ENCODE measurements around the gene GRID1. TPM values are rescaled to one million over a fixed set of nuclear protein-coding genes. Genes with fewer than 3 reads are reported as not detected.

GRID1 gene
- total RNA-seq, 2 donors from 2014 or later: 0.31 to 1.0 TPM

DNA sequence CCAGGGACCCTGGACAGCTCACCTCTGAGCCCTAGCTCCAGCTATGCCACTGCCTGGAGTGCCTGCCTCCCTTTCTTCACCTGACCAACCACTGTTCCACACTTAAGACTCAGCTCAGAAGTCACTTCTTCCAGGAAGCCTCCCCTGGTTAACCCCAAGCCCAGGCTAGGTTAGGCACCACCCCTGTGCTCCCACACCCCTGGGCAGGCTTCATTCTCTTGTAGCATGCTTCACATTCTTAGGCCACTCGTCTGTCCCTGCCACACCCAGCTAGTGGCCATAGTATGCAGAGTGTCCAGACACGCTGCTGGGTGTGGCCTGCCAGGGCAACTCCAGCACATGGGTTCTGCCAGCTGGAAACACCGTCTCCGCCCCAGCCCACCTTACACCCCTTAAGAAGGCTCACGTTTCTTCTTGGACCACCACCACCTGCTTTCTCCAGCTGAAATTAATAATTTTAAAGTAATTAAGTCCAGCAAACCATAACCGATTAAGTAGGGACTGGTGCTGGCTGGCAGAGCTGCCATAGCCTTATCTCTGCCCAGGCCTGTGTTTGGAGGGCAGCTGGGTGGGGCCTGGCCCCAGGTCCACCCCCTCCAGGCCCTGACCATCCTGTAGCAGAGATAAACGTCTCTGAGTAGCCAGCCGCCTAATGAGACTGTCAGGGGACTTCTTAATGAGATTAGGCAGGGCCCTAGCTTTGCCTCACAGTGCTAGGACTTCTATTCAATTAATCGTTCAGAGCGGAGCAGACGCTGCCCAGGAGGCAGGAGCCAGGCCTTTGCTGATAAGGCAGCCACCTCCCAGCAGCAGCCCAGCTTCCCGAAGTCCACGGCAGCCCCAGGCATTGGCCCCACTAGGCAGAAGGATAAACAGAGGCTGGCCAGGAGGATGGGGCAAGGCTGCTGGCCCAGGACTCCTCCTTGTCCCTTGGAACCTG, 20.5 kb downstream of the GRID1 start:
- DNase-seq: no peak
- peak; percentile 47 for ATAC-seq
- intact Hi-C loops (cut with DNase I, micrococcal nuclease): no loop called here

DNA sequence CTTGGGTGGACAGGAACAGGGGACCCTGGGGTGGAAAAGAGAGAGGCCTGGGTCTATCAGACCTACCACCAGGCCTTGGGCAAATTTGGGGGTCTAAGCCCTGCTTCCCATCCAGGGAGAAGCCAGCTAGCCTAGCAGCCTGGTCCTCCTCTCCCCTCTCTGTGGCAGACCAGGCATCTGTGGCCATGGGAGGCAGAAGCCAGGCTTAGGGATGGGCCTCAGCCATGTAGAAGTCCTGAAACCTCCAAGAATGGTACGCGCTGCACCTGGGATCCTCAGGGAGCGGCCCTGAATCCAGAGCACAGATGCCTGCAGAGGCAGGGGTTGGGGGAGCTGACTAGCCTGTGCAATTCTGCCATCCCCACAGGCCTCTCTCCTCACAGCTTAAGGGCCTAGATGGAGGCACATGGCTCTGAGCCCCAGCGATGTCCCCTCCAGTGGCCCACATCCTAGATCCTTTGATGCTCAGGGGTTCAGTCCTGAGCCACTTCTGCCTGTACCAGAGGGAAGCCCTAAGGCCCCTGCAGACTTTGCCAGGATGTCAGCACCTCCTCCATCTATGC, 21.2 kb downstream of the GRID1 start:
- DNase-seq (no peak), ATAC-seq (no peak)
- intact Hi-C loops (cut with DNase I, micrococcal nuclease): no loop called here

DNA sequence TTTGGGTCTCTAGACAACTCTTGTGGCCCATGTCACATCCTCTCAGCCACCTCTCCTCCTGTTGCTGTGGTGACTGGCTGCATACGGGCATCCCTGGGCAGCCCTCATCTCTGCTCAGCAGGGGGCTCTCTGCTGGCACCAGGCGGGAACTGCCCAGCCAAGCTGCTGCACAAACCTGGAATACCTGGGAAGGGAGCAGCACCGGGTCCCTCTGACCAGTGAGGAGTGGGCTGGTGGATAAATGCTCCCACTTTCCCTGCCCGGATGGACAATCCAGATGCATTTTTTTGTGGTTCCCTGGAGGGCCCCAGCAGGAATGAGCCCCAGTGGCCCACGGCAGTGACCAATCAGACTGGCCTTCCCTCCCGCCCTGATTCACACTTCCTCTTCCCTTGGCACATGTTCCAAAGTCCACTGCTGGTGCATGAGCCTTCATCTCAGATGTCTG, 21.9 kb downstream of the GRID1 start:
- DNase-seq: no peak
- ATAC-seq: peak; percentile 43
- intact Hi-C loops (cut with DNase I, micrococcal nuclease): no loop called here

DNA sequence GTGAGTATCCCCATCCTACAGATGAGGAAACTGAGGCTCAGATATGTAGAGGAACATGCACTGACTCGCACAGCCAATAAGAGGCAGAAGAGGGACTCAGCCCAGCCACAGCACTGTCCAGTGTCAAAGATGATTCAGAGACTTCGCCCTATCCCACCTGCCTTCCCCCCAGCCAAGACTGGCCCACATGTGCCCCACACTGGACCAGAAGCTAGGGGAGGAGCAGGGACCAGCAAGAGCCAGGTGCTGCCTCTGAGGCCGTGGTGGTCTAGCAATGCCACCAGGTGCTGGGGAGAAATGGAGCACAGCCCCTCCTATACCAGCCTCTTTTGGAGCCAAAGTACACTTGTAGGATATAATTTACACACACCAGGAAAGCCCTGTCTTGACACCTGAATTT, 22.3 kb downstream of the GRID1 start:
- DNase-seq (no peak), ATAC-seq (no peak)
- intact Hi-C loops (cut with DNase I, micrococcal nuclease): no loop called here

DNA sequence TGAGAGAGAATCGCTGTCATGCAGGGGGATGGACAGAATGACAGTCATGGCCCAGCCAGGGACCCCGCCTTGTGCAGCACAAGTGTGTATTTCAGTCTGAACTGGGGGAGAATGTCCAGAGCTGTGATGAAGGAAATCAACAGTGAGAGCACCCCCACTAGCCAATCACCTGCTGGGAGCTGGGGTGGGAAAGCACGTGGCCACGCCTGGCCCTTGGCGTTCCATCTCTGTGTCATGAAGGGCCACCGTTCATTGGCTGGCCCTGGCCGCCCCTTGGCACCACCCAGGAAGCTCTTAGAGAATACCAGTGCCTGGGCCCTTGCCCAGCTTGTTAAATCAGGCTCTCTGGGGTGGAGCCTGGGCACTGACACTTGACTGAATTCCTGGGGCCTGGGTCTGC, 22.8 kb downstream of the GRID1 start:
- ATAC-seq: no peak
- intact Hi-C loops (cut with DNase I, micrococcal nuclease): no loop called here
- no peak for DNase-seq

DNA sequence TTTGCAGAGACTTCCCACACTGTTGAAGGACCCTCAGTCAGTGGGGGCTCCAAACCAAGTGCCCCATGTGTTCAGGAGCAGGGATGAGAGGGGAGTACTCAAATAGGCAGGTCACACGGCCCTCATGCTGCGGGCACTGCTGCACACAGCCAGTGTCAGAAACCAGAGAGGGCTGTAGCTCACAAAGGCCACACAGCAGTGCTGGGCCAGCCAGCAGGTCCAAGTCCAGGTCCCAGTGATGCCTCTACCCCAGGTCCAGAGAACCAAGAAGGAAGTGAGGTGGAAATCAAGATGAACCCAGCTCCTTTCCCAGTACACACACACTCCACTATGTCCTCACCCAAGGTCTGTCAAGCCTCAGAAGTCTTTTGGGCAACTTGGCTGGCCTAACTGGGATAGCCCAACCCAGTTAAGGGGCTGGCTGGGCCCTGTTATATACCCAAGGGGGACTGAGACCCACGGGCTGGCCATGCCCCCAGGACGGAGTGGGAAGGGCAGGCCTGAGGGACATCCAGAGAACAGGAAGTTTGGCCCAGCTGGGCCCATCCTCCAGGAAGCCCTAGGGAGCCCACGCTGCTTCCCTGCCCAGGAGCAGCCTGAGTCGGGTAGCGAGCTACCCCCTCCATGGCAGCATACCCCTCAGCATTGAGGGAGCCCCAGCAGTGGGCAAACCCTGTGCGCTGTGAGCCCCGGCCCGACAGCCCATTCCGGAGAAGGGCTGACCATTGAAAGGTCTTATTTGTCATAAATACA, 24.3 kb downstream of the GRID1 start:
- intact Hi-C loops (cut with DNase I, micrococcal nuclease): no loop called here
- no peak for DNase-seq
- ATAC-seq: no peak

DNA sequence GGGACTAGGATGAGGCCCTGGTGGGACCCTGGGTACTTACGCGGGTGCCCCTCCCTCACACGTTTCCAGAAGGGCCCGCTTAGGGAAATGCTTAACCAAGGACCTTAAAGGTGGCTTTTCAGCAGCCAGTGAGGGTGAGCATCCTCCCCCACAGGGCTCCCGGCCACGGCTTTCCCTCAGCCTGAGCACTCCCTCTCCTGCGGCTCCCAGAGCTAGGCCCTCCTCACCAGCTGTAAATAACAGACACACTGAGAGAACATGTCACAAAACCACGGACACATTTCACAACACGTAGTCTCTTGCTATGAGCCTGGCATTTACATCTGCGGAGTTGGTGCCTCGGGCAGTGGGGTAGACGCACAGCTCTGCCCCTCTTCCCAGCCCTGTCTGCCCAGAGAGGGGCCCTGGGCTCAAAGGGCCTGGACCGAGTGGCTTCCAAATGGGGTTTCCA, 25.2 kb downstream of the GRID1 start:
- intact Hi-C loops (cut with DNase I, micrococcal nuclease): no loop called here
- DNase-seq (no peak), ATAC-seq (no peak)

DNA sequence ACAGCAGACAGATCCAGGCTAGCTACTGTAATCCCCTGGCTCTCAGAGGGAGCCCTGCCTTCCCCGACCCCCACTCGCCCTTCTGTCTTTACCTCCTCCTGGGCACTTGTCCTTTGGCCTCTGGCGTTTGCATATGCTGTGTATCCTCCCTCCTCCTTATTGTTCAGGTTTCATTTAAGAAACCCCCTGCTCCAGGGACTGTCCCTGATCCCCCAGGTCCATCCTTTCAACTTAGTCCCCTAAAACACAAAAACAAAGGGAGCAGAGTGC, 25.7 kb downstream of the GRID1 start:
- DNase-seq (no peak), ATAC-seq (no peak)
- intact Hi-C loops (cut with DNase I, micrococcal nuclease): no loop called here

DNA sequence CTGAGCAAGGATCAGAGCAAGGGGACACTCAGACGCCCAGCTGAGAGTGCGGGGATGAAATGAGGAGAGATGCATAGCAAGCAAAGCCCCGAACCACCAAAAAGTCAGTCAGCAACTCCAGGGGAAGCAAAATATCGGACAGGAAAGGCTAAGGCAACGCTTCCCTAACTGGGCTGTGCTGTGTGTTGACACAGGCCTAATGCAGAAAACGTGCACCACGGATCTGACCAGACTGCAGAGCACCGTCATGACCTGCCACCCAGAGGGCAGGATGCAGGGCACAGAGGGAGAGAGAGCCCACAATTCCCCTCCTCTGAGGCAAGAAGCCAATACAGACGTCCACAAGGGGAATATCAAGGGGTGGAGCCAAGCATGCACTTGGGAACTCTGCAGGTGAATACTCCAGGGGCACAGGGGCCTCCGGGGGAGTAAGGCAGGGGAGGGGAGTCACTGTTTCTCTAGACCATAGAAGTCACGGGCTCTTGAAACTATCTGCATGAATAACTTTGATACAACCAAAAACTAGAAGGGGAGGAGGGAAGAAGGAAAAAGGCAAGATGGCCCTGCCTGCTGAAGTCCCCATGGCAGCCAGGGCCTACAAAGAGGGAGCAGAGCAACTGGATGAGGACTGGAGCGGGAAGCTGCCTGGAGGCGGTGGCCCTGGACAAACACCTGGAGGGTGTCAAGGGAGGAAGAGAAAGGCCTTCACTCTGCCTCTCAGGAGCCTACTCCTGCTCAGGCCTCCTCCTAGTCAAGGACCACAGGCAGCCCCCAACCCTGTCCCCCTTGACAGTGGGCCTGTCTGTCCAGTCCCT, 26.2 kb downstream of the GRID1 start:
- no peak for ATAC-seq
- no peak for DNase-seq
- intact Hi-C loops (cut with DNase I, micrococcal nuclease): no loop called here

DNA sequence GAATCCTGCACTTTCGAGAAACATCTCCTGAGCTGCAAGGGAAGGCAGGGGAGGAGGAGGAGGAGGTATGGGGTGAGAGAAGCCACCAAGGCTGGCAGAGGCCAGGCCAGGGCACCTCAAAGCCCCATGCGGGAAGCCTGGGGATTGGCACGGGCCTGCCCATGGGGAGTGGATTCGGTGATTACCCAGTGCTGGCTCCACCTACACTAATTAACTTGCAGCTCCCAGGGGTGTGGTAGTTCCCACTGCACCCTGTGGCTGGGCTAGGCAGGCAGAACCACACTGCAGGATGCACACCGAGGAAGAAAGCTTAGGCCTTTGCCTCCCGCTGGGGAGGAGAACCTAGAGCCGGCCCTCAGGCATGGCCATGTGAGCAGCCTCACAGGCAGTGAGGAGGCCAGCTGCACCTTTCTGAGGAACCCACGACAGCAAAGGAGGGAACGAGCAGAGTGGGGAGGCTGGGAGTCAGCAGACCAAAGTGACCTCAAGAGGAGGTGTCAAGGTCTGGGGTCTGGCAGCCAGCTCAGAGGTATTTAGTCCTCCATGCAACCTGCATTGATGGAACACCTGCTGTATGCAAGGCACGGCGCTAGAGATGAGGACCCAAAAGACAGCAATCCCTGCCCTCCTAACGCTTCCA, 27.2 kb downstream of the GRID1 start:
- no peak for DNase-seq
- intact Hi-C loops (cut with DNase I, micrococcal nuclease): no loop called here
- peak; percentile 75 for ATAC-seq

DNA sequence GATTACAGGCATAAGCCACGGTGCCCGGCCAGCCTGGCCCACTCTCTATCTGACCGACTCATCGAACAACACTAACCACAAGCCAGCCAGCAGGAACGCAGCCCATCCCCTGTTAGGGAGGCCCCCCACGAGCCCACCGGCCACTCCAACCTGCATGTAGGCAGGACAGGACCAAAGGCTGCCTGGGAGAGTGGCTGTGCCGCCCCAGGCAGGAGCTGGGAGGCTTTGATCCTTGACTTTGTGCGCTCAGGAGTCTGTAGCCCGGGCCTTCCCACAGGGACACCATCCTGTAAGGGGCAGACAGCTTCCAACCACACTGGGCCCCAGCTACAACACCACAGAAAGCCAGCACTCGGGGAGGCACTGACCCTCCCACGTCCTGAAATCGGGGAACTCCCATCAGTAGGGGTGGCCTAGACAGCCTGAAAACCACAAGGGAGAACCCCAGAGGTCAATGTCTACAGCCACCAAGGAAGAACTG, 29.4 kb downstream of the GRID1 start:
- ATAC-seq (no peak), DNase-seq (no peak)
- intact Hi-C loops (cut with DNase I, micrococcal nuclease): no loop called here

DNA sequence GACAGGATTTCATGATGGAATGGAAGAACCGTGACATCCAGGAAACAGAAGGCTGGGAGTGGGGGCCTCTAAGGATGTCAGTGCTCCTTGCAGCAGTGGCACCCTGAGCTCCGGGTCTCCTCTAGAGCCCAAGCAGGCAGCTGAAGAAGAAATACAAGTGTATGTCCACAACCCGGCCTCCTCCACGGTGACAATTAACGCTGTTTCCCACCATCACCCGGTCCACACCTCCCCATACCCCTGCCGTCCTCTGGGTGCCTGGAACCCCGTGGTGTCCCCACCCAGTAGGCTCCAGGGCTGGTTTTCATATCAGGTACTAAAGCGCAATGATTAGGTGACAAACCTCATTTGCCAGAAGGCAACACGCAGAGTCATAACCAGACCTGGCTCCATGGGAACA, 30.3 kb downstream of the GRID1 start:
- intact Hi-C loops (cut with DNase I, micrococcal nuclease): no loop called here
- no peak for DNase-seq
- no peak for ATAC-seq

DNA sequence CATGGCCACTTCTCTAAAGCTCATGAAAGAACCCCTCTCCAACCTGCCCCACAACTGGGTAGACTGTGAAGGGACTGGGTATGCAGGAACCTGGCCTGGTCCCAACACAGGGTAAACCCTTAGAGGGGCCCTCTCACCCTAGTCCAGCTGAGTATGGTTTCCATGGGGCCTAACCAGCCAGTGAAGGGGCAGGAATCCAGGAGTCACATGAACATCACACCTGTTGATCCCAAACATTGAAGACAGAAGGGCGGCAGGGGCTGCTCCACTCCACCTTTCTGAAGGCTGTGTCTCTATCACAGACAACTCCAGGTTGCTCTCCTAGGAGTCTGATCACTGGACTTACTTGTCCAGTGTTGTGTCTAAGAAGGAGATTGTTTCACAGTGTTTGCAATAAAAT, 30.8 kb downstream of the GRID1 start:
- DNase-seq: no peak
- intact Hi-C loops (cut with DNase I, micrococcal nuclease): no loop called here

DNA sequence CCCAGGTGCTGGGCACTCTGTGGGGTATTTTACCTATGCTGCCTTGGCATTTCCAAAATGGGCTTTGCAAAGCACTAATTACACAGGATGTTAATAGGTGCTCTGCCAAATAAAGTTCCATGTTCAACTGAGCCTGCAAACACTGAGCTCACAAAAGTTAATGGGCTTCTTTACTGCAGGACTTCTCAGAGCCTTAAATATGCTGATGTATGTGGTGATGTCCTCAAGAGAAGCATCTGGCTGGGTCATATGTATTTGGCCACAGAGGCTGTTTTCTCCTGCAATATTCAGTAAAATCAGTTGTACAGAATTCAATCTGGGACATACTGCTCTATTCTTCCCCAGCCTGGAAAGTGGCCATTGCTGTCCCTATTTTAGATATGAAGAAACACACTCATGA, 31.3 kb downstream of the GRID1 start:
- intact Hi-C loops (cut with DNase I, micrococcal nuclease): no loop called here
- ATAC-seq: no peak
- DNase-seq: no peak

More for the DNA sequence above, 30.8 kb downstream of the GRID1 start:
- no peak for ATAC-seq

DNA sequence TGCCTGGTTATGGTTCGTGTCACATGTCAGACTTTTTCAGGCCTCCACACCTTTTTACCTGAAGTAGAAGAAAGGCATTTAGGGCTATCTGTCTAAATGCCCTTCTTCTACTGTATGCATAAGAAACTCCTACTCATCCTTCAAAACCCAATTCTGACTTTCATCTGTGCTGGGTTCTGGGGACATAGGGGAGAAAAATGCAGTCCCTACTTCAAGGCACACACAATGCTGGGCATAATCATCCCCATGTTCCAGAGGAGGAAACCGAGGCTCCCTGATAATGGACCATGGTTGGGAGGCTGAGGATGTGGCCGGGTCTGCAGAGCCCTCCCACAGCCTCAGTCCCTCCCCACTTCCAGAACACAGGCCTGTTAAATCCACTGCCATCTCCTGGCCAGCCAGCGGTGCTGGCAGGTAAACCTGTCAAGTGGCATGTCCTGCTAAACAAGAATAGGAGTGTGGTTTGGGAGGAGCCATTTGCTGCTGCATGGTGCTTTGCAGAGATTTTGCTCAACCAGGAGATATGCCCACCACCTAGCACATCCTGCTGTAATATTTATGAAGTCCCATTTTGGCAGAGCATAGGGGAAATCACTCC, 32.0 kb downstream of the GRID1 start:
- intact Hi-C loops (cut with DNase I, micrococcal nuclease): no loop called here
- ATAC-seq: no peak

DNA sequence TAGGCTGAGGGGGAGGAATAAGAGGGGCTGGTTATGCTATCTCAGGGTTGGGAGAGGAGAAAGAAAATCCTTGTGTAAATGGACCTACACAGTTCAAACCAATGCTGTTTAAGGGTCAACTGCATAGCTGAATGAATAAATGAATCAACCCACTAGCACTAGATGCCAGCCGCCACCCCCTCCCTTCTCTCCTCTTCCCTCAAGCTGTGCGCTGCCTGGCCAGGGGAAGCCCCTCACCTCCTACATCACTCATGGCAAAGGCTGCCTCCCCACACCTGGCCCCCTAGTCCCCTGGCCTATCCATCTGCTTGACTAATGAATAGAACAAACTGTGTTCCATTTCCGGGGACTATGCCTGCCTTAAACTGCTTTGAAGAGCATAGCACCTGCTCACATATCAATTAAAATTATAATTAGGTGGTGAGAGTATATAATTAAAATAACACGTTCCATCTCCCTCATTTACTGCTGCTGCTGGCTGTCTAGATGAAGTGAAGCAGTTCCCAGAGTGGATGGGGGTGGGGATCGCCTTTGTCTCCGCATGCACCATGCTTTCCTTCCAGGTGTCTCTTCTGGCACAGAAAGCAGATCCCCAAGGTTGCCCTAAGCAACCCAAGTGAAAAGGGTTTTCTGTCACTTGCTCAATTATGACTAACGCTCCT, 32.6 kb downstream of the GRID1 start:
- DNase-seq (no peak), ATAC-seq (no peak)
- intact Hi-C loops (cut with DNase I, micrococcal nuclease): no loop called here

More for the DNA sequence above, 32.0 kb downstream of the GRID1 start:
- DNase-seq: no peak

DNA sequence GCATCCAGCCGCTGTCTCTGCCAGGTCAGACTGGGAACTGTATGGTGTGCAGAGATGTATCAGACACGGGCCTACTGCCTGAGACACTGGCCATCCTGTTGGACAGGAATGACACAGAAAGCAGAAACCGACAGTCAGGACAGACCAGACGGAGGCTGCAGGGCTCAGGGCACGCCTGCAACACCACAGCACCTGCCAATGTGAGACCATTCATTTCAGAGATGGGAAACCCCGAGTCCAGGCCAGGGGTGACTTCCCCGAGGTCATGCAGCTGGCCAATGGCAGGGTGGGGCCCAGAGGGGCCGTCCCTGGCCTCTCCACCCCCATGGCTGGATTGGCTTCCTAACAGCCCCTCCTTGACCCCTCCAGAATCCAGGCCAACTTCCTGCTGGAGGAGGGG, 34.7 kb downstream of the GRID1 start:
- DNase-seq (no peak), ATAC-seq (no peak)
- intact Hi-C loops (cut with DNase I, micrococcal nuclease): no loop called here
